LHCN-M2 (cell line): ENCODE data around the gene POLR2L. TPM values are rescaled to one million over a fixed set of nuclear protein-coding genes. Genes with fewer than 3 reads are reported as not detected.

Experiments used
- DNase-seq: peaks from one replicate; pipeline ENCODE4 v3.0.0-alpha.2; 2012; ENCODE audit warnings: low read depth
- total RNA-seq: library from RNA; depleted of rRNA; stranded (reverse); fragments of >200 nt; gene quantifications from 2 replicates; pipeline ENCODE4 v1.2.3, GENCODE V29; 2014

Gene POLR2L
- total RNA-seq, 1 experiment from 2014 or later = 146 TPM

DNA sequence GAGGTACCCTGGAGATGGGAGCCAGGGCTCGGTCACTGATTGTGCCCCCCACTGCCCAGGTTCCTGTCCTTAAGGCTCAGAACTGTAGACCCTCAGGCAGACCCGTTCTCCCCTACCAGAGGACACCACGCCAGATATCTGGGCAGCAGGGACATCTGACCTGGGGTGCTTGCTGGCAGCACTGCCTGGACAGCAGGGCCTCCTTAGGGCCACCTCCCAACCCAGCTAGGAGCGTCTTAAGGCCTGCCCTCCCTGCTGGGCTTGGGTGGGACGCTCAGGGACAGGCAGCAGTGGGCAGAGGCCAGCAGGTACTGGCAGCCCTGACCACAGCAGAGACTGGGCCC lies 3.1 kb downstream of the POLR2L start:
- DNase-seq = no peak

- DNase-seq = peak; percentile 76
These were observed 3.7 kb downstream of the POLR2L start for GRCh38 chr11:838441-839279.

DNA sequence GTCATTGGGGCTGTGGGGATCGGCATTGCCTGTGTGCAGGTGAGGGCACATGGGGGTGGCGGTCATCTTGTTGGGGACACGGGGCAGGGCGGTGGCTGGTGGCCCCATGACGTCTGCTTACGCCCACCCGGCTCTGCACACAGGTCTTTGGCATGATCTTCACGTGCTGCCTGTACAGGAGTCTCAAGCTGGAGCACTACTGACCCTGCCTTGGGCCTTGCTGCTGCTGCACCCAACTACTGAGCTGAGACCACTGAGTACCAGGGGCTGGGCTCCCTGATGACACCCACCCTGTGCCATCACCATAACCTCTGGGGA lies 4.4 kb downstream of the POLR2L start:
- DNase-seq = no peak

DNA sequence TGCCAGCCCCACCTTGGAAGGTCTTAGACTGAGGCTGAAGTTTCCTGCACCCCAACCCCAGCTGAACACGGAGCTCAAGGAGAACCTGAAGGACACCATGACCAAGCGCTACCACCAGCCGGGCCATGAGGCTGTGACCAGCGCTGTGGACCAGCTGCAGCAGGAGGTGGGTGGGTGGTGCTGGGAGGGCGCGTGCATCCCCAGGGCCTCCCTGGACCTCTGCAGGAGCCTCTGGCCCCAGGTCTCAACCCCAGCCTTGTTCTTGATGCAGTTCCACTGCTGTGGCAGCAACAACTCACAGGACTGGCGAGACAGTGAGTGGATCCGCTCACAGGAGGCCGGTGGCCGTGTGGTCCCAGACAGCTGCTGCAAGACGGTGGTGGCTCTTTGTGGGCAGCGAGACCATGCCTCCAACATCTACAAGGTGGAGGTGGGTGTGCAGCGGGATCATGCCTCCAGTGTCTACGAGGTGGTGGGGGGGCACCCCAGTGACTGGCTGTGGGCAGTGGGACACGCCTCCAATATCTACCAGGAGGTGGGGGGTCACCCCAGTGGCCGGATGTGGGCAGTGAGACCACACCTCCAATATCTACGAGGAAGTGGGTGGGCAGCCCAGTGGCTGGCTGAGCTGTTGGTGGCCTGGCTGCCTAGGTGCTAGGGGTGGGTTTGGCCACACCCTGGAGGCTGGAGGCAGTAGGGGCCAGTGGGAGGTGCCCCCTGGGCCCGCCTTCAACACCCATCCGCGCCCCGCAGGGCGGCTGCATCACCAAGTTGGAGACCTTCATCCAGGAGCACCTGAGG lies 4.9 kb downstream of the POLR2L start:
- no peak for DNase-seq

DNA sequence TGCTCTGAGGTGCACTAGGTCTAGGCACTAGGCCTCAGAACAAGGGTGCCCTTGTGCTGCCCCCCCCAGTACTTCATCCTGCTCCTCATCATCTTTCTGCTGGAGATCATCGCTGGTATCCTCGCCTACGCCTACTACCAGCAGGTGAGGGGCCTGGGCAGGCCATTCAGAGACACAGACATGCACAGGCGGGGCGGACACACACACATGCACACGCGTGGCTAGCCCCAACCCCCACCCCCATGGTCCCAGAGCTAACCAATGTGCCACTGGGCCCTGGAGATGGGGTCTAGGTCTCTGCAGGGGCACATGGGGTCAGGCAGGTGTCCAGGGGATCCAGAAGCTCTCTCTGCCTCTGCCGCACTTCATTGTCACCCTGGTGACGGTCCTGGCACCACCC lies 5.6 kb downstream of the POLR2L start:
- no peak for DNase-seq

GRCh38 chr11:836274-836673 lies 6.1 kb downstream of the POLR2L start:
- no peak for DNase-seq

GRCh38 chr11:834371-835316 lies 7.7 kb downstream of the POLR2L start:
- peak; percentile 92 for DNase-seq

DNA sequence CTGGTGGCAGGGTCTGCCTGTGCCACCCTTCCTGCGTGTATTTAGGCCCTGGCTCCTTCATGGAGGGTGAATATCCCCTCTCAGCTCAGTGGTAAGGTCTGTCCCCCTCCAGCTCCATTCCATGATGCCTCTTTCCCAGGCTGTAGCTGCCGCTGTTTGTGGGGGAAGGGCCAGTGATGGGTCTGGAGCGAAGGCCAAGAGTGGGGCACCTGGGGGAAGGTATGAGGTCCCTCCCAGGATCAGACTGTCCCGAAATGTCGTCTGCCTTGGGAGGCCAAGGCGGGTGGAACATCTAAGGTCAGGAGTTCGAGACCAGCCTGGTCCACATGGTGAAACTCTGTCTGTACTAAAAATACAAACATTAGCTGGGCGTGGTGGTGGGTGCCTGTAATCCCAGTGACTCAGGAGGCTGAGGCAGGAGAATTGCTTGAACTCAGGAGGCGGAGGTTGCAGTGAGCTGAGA lies 8.4 kb downstream of the POLR2L start:
- DNase-seq = peak; percentile 48

DNA sequence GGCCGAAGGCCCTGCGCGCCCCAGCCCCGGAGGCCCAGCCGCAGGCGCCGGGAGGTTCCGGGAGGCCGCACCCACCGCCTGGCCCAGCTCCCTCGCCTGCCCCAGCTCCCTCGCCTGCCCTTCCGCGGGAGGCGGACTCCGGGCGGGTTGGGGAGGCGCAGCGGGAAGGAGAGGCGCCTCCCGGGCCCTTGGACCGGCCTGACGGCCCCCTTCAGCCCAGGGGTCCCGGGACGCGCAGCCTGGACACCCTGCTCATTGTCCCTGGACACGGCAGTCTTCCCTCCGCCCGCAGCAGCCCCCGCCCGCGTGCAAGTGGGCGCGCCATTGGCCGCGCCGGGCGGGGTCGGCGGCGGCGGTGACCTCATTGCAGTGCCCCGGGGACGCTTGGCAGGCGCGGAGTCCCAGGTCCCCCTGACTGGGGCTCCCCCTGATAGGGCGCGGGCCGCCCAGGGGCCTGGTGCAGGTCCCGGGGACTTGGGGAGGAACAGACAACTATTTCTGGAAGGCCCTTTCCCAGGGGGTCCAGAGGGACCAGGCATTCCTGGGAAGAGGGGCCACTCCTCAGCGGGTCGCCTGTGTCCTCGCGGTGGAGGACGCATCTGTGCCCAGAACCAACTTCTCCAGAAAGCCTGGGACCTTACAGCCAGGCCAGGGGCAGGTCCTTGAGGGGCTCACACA lies 9.1 kb downstream of the POLR2L start:
- no peak for DNase-seq

- peak; percentile 70 for DNase-seq
These were observed 9.7 kb downstream of the POLR2L start, which contains the start of gene CD151 for GRCh38 chr11:832529-833113. Gene CD151 (plus strand): TSS chr11:832952. CDS start chr11:836070, 3,118 bp downstream.

- no peak for DNase-seq
These were observed 10.3 kb downstream of the POLR2L start for GRCh38 chr11:831961-832528.

- peak; percentile 93 for DNase-seq
These were observed 11.0 kb downstream of the POLR2L start for GRCh38 chr11:831118-831864.

GRCh38 chr11:830295-831117 lies 11.8 kb downstream of the POLR2L start:
- DNase-seq = no peak

GRCh38 chr11:829847-830294 lies 12.5 kb downstream of the POLR2L start:
- DNase-seq = no peak

DNA sequence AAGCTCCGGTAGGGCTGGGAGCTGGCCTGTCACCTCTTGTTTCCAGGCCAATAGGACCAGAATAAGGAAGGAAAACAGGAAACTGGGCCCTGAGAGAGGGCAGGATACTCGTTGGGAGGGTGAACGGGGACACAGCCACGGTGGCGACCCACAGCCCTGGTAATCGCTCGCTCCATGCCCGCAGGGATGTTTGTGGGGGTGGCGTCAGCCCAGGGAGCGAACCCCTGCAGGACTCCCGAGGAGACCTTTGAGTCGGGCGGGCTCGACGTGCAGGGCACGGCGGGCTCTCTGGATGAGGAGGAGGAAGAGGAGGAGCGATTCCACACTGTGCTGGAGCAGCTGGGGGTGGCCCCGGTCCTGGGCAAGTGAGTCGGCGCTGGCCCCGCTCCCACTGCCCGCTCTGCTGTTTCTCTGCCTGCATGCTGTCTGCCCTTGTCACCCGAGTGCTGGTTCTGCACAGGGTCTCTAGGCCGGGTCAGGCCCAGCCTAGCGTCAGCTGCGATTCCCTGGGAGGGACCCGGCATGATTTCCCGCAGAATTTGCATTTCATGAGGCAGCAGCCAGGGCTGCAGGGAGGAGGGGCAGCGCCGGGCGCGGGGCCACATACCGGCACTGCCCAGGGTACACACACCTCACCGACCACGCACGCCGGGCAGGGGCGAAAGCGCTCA lies 13.0 kb downstream of the POLR2L start:
- DNase-seq = no peak

DNA sequence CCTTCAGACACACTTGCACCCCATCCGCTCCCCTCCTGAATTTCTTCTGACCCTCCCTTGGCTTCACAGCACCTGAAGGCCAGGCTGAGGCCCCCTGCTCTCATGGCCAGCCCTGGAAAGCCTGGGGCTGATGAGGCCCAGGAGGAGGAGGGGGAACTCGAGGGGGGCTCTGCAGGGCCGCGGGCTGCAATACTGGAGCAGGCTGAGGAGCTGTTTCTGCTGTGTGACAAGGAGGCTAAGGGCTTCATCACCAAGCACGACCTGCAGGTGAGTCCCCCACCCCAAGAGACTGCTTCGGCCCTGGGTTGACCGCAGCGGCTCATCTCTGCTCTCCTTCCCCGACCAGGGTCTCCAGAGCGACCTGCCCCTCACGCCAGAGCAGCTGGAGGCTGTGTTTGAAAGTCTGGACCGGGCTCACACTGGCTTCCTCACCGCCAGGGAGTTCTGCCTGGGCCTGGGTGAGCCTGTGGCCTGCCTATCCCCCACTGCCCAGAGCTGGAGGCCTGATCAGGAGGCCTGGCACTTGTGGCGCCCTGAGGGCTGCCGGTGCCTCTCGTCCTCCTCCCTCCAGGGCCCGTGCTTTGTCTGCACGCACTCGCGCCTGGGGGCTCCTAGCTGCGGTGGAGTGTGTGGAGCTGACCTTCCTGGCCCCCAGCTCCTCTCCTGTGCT lies 13.7 kb downstream of the POLR2L start:
- DNase-seq = no peak

DNA sequence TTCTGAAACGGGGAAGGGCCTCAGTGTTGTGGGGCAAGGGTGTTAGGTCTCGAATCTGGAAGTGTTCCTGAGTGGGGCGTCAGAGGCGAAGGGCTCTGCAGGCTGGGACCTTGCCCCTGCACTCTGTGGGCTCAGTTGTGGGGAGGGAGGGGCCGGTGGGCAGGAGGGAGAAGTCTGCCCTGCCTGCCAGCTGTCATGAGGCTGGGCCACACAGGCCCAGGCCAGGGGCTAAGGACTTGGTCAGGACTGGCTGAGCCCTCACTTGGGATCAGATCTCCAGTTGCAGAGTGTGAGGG lies 14.5 kb downstream of the POLR2L start, which contains the start of gene CRACR2B:
CRACR2B (plus strand) TSS at position 23 of the 296 bp plus-strand sequence. CDS start 689 bp downstream, outside the sequence.
- no peak for DNase-seq
